Measurements from ENCODE around the gene AKIP1. TPM values are rescaled to one million over a fixed set of nuclear protein-coding genes. Genes with fewer than 3 reads are reported as not detected.

The AKIP1 gene
- total and polyA plus RNA-seq, 2 donors = 16.2 to 22.6 TPM

DNA sequence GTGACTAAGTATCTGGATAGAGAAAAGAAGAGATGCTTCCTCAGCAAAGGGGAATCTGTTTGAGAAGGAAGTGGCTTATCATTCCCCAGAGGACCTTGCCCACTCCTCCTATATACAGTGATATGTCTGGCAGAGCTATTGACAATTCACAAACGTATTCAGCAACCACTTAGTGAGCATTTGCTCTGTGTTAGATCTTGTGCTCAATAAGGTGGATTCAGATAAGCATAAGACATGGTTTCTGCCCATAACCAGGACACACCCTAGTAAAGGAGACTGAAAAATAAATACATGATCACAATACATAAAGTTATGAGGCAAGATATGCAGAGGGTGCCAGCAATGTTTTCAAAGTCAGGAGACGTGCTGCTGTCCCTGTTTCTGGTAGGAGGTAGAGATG lies 51.9 kb downstream of the AKIP1 start:
- Histone ChIP-seq H3K27me3 (ENCODE audit: control insufficient read depth in 2 of 2, insufficient read depth in 1 of 2, low read length in 1 of 2) (no peaks in the 10 kb centered on the region), H3K27ac (ENCODE audit: low read depth in 1 of 2, low read length in 1 of 2) (peak overlapping the region in 1 of 2 donors; percentile 48), H3K4me1 (ENCODE audit: control insufficient read depth in 2 of 2, insufficient read depth in 2 of 2, low read length in 2 of 2) (peaks cover 16% of the 10 kb centered on the region in 2 donors), H3K4me3 (ENCODE audit: low read length in 2 of 2) (peak overlapping the region in 1 of 2 donors; percentile 4), H3K9me3 (ENCODE audit: control insufficient read depth in 2 of 2, insufficient read depth in 1 of 2, low read length in 1 of 2) (no peaks in the 10 kb centered on the region), H3K36me3 (ENCODE audit: control insufficient read depth in 2 of 2, insufficient read depth in 2 of 2, low read length in 1 of 2) (no peaks in the 10 kb centered on the region)
- WGBS = 65% methylated on average over 2 of the region's 2 CpGs
- DNase-seq (ENCODE audit: low read depth in 6 of 9, low spot score in 9 of 9) = no peak

DNA sequence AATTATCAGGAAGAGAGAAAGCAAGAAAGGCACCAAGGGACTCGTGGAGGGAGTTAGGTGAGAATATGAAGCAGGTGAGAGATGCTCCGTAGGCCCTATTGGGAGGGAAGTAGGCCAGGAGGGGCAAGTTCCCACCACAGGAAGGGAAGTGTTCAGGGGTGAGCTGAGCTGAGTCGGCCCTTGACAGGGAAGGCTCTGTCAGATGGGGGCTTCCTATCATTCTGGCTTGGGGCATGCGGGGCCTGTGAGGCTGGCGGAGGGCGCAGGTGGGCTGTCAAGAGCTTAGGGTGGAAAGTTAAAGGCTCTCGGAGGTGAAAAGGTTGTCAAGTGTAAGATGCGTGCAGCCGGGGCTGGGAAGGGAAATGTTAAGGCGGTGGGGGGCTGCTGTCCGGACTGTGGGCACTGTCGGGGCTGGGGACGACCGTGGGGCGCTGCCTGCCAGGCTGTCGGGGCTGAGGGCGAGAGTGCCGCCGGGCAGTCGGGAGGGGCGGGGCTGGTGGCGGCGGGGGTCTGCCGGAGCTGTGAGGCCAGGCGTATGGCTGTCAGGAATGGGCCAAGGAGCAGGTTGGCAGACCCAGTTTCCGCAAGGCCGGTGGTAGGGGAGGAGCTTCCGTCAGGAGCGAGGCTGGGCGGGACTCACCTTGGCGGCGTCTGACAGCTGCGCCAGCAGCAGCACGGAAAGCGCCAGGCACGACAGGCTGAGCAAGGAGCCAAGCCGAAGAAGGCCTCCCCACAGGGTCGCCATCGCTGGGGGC lies 52.8 kb downstream of the AKIP1 start:
- H3K4me1 ChIP-seq (ENCODE audit: control insufficient read depth in 2 of 2, insufficient read depth in 2 of 2, low read length in 2 of 2) = peaks cover 16% of the 10 kb centered on the region in 2 donors
- 3% methylated on average over 39 of the region's 39 CpGs for WGBS
- H3K27ac ChIP-seq (ENCODE audit: low read depth in 1 of 2, low read length in 1 of 2) = peak overlapping the region; percentile 89 to 97
- peak overlapping the region; percentile 77 to 93 for H3K4me3 ChIP-seq (ENCODE audit: low read length in 2 of 2)
- H3K9me3 ChIP-seq (ENCODE audit: control insufficient read depth in 2 of 2, insufficient read depth in 1 of 2, low read length in 1 of 2) = no peaks in the 10 kb centered on the region
- no peaks in the 10 kb centered on the region for H3K36me3 ChIP-seq (ENCODE audit: control insufficient read depth in 2 of 2, insufficient read depth in 2 of 2, low read length in 1 of 2)
- H3K27me3 ChIP-seq (ENCODE audit: control insufficient read depth in 2 of 2, insufficient read depth in 1 of 2, low read length in 1 of 2) = no peaks in the 10 kb centered on the region
- DNase-seq (ENCODE audit: low read depth in 6 of 9, low spot score in 9 of 9) = peak in 7 of 9 donors; percentile 7 to 90 (median 73)

DNA sequence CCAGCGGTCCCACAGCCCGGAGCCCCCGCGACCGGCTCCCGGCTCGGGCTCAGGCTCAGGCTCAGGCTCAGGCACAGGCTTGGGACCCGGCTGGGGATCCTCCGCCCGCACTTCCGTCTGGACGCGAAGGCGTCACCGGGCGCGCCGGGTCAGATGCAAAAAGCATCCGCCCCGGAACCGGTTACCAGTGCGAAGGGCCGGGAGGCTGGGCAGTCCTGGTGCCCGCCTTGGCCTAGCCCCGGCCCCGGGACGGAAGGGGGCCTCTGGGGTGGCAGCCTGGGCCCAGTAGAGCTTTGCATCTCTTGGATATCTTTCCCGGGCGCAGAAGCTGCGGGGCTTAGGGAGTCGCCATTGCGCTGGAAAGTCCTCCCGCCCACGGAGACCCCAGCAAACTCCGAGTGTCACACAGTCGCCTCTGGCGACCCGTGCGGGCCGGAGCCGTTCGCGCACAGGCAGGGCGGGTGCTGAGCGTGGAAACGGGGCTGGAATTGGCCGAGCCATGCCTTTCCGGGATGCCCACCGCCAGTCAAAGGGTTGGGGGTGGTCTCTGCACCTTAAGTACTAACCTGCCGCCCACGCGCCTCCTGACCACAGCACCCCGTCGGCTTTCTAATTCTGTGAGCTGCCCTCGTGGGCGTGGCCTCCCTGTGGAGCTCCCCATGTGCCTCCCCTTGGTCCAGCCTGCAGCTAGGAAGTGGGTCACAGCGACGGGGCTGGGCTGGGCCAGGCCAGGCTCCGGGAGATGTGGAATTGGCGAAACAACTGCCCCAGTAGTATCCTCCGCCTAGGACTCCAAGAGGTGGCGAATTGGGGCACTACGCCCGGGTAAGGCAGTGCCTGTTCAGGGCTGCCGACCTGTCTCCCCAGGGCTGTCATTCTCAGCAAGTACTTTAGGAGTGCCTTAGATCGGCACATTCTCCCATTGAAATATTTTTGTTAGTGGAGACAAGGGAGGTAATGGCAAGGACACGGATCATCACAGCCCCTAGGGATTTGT lies 53.6 kb downstream of the AKIP1 start, which contains the start of gene TMEM9B:
TMEM9B (minus strand) TSS at position 119 of the 997 bp plus-strand sequence. CDS start 129 bp downstream, outside the sequence.
- DNase-seq (ENCODE audit: low read depth in 6 of 9, low spot score in 9 of 9) = peak; percentile 52 to 90 (median 75)
- H3K4me1 ChIP-seq (ENCODE audit: control insufficient read depth in 2 of 2, insufficient read depth in 2 of 2, low read length in 2 of 2) = peaks cover 16% of the 10 kb centered on the region in 2 donors
- no peaks in the 10 kb centered on the region for H3K9me3 ChIP-seq (ENCODE audit: control insufficient read depth in 2 of 2, insufficient read depth in 1 of 2, low read length in 1 of 2)
- no peaks in the 10 kb centered on the region for H3K27me3 ChIP-seq (ENCODE audit: control insufficient read depth in 2 of 2, insufficient read depth in 1 of 2, low read length in 1 of 2)
- H3K4me3 ChIP-seq (ENCODE audit: low read length in 2 of 2) = peak within 1 kb of the TSS; percentile 77 to 93
- H3K27ac ChIP-seq (ENCODE audit: low read depth in 1 of 2, low read length in 1 of 2) = peak within 1 kb of the TSS; percentile 89 to 97
- no peaks in the 10 kb centered on the region for H3K36me3 ChIP-seq (ENCODE audit: control insufficient read depth in 2 of 2, insufficient read depth in 2 of 2, low read length in 1 of 2)
- under 1% methylated on average over 67 of the region's 67 CpGs for WGBS

DNA sequence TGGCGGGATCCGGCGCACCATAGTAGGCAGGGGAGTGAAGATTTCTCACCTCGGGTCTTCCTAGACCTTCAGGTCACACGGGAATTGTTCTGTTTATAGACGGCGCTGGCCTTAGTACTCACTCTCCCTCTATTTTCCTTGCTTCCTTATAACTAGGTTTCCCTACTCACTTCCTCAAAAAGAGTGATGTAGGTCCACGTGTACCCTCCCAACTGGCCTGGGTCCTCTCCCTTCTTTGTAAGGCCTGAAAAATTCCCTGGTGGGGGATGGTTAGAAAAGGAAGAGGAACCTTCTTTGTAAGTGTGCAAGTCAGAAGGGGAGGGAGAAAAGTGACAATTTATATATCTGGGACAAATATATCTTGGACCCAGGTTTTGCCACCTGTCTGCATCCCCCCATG lies 56.2 kb downstream of the AKIP1 start:
- peaks cover 16% of the 10 kb centered on the region in 2 donors for H3K4me1 ChIP-seq (ENCODE audit: control insufficient read depth in 2 of 2, insufficient read depth in 2 of 2, low read length in 2 of 2)
- DNase-seq (ENCODE audit: low read depth in 6 of 9, low spot score in 9 of 9) = peak in 1 of 9 donors; percentile 9
- no peaks in the 10 kb centered on the region for H3K27me3 ChIP-seq (ENCODE audit: control insufficient read depth in 2 of 2, insufficient read depth in 1 of 2, low read length in 1 of 2)
- 97% methylated on average over 8 of the region's 8 CpGs for WGBS
- H3K9me3 ChIP-seq (ENCODE audit: control insufficient read depth in 2 of 2, insufficient read depth in 1 of 2, low read length in 1 of 2) = no peaks in the 10 kb centered on the region
- H3K27ac ChIP-seq (ENCODE audit: low read depth in 1 of 2, low read length in 1 of 2) = no peak overlapping the region
- H3K4me3 ChIP-seq (ENCODE audit: low read length in 2 of 2) = no peak overlapping the region
- no peaks in the 10 kb centered on the region for H3K36me3 ChIP-seq (ENCODE audit: control insufficient read depth in 2 of 2, insufficient read depth in 2 of 2, low read length in 1 of 2)

Other genes starting within 250 kb of the AKIP1 start
- gene TRIM66, start 228.5 kb upstream of the AKIP1 start, total RNA-seq = 4.6 TPM
- gene TRIM66, start 228.5 kb upstream of the AKIP1 start, polyA plus RNA-seq = 2.7 TPM
- gene RPL27A, start 228.4 kb upstream of the AKIP1 start, total RNA-seq = 2,501 TPM
- 4,277 TPM for gene RPL27A, start 228.4 kb upstream of the AKIP1 start, polyA plus RNA-seq
- gene C11orf16, start 21.8 kb downstream of the AKIP1 start, total RNA-seq = 2.9 TPM
- gene C11orf16, start 21.8 kb downstream of the AKIP1 start, polyA plus RNA-seq = 3.8 TPM
- gene ASCL3, start 31.8 kb downstream of the AKIP1 start, total RNA-seq = not detected
- 2.9 TPM for gene ASCL3, start 31.8 kb downstream of the AKIP1 start, polyA plus RNA-seq
- 29.7 TPM for gene TMEM9B, start 53.3 kb downstream of the AKIP1 start, total RNA-seq
- 57.5 TPM for gene TMEM9B, start 53.3 kb downstream of the AKIP1 start, polyA plus RNA-seq
- gene NRIP3, start 92.8 kb downstream of the AKIP1 start, total RNA-seq = 1.2 TPM
- 0.80 TPM for gene NRIP3, start 92.8 kb downstream of the AKIP1 start, polyA plus RNA-seq
- gene SCUBE2, start 180.4 kb downstream of the AKIP1 start, total RNA-seq = 2.1 TPM
- 2.5 TPM for gene SCUBE2, start 180.4 kb downstream of the AKIP1 start, polyA plus RNA-seq